ENCODE data around the gene DAB2. TPM values are rescaled to one million over a fixed set of nuclear protein-coding genes. Genes with fewer than 3 reads are reported as not detected.

The DAB2 gene
- total and polyA plus RNA-seq, 8 donors = 3.1 to 74.4 (median 35.7) TPM

DNA sequence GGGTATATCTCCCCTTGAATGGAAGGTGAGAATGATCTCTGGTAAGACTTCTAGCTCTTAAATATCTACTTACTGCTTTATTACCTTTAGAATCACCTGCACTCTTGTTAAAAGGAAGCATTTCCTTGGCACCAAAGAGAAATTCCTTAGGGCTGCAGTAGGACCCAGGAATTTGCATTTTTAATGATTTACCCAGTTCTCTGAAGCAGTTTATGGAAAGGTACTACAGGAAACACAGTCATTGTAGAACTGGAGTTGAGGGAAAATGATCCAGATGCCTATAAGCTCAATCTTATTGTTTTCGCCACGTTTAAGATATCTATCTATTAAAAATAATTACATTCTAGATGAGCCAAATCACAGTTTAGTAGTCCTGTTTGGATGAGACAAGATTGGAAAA is 51.0 kb downstream of the DAB2 start:
- Histone ChIP-seq H3K9me3 (no peaks in the 10 kb centered on the region), H3K4me1 (peaks cover 4 to 13% (median 7%) of the 10 kb centered on the region in 4 donors), H3K36me3 (peaks cover 0 to 63% (median 51%) of the 10 kb centered on the region in 4 donors), H3K27me3 (no peaks in the 10 kb centered on the region), H3K4me3 (no peak overlapping the region), H3K27ac (peak overlapping the region in 2 of 5 donors; percentile 4 to 33)
- TF ChIP-seq POLR2A (IDR thresholded peaks at IDR 0.05) (no peak), EP300 (IDR thresholded peaks at IDR 0.05) (no peak)
- 56 to 82% (median 70%) methylated on average over 2 of the region's 2 CpGs for WGBS, 5 donors
- DNase-seq = peak in 1 of 2 donors; percentile 26
- intact Hi-C loops (cut with DNase I; ENCODE audit: low total_unique reads) = no loop called here

DNA sequence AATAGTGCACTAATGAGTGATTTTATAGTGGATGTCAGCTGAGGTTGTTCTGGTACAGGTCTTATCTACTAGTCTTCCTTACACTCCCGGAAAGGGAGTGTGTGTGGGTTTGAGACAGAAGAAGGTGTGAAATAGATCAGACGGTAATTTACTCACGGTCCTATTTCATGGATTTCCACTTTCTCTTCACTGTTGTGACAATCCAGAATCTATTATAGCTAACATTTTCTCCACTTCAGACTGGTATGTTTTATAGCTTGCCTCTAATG is 53.5 kb downstream of the DAB2 start:
- H3K4me1 ChIP-seq = peaks cover 4 to 13% (median 7%) of the 10 kb centered on the region in 4 donors
- no peaks in the 10 kb centered on the region for H3K27me3 ChIP-seq
- intact Hi-C loops (cut with DNase I; ENCODE audit: low total_unique reads) = no loop called here
- no peak for TF ChIP-seq POLR2AphosphoS5 (IDR thresholded peaks at IDR 0.05)
- TF ChIP-seq POLR2A (IDR thresholded peaks at IDR 0.05) = no peak
- TF ChIP-seq, protein P1, sequence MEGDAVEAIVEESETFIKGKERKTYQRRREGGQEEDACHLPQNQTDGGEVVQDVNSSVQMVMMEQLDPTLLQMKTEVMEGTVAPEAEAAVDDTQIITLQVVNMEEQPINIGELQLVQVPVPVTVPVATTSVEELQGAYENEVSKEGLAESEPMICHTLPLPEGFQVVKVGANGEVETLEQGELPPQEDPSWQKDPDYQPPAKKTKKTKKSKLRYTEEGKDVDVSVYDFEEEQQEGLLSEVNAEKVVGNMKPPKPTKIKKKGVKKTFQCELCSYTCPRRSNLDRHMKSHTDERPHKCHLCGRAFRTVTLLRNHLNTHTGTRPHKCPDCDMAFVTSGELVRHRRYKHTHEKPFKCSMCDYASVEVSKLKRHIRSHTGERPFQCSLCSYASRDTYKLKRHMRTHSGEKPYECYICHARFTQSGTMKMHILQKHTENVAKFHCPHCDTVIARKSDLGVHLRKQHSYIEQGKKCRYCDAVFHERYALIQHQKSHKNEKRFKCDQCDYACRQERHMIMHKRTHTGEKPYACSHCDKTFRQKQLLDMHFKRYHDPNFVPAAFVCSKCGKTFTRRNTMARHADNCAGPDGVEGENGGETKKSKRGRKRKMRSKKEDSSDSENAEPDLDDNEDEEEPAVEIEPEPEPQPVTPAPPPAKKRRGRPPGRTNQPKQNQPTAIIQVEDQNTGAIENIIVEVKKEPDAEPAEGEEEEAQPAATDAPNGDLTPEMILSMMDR (IDR thresholded peaks at IDR 0.05) = no peak
- TF ChIP-seq EP300 (IDR thresholded peaks at IDR 0.05) = no peak
- peaks cover 0 to 53% (median 44%) of the 10 kb centered on the region in 4 donors for H3K36me3 ChIP-seq
- WGBS, 5 donors = 42 to 67% (median 65%) methylated on average over 3 of the region's 3 CpGs
- no peak for DNase-seq
- no peak overlapping the region for H3K27ac ChIP-seq
- H3K9me3 ChIP-seq = no peaks in the 10 kb centered on the region
- H3K4me3 ChIP-seq = no peak overlapping the region

DNA sequence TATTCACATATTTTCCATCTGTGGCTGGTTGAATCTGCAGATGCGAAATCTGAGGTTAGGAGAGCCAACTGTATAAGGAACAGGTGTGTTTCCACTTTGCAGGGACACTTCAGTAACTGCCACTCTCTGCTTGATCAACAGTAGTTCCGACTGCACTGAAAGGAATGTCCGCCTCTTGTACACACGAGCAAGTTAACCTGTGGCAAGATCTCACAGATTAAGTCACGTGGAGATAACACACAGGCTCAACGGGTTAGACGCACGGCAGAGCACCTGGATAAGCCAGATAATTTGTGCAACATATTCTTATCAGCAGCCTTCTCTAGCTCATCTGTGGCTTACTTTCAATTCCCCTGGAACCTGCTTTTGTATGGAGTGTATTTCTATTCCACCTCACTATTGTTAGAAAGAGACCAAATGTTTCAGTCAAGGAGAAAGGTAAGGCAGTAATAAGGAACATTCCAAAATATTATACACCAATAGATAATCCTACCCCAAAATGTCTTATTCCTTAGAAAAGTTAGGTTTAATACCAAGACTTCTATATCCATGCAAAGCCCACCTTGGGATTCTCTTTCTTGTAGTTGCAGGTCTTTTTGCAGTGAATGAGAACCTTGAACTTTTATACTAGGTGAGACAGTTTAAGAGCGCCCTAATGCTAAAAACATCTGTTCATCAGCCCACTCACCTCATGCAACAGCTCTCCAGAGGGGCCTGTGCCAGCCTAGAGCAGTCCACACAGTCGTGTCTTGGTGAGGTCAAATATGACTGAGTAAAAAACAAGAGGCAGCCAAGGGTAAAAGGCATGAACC is 54.0 kb downstream of the DAB2 start:
- H3K4me3 ChIP-seq = no peak overlapping the region
- TF ChIP-seq POLR2AphosphoS5 (IDR thresholded peaks at IDR 0.05) = peak in 2 of 3 donors; percentile 85 to 88
- no peak for TF ChIP-seq POLR2A (IDR thresholded peaks at IDR 0.05)
- 31 to 46% (median 34%) methylated on average over 10 of the region's 10 CpGs for WGBS, 5 donors
- intact Hi-C loops (cut with DNase I; ENCODE audit: low total_unique reads) = no loop called here
- H3K4me1 ChIP-seq = peaks cover 4 to 13% (median 7%) of the 10 kb centered on the region in 4 donors
- H3K27ac ChIP-seq = peak overlapping the region in 1 of 5 donors; percentile 24
- peaks cover 0 to 49% (median 43%) of the 10 kb centered on the region in 4 donors for H3K36me3 ChIP-seq
- peak; percentile 67 to 69 for DNase-seq
- no peaks in the 10 kb centered on the region for H3K27me3 ChIP-seq
- no peaks in the 10 kb centered on the region for H3K9me3 ChIP-seq

DNA sequence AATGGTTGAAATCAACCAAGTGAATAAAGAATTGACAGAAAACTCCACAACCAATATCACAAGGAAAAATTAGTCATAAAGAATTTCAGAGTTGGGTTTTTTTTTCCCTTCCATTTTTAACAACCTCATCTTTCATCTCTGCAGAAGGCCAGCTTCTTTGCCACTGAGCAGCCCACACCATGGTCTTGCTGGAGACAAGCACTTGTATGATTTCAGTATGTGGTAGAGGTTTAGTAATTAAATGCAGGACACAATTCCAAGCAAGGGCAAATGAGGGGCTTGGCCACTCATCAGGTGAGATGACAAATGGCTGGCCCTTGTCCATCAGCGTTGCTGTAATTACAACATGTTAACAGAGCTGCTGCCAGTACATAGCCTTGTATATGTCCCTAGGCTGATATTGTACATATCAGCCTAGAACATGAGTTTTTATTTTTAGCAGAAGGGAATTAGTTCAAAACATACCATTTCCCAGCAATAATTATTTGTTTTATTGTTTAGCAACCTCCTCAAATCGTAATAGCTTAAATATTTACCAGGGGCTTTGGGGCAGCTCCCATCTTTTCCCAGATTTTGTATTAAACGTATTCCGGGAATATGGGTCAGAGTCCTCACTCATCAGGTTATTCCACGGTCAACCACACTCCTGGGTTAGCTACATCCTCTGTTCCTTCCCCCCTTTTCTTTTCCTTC is 55.5 kb downstream of the DAB2 start:
- Histone ChIP-seq H3K36me3 (peaks cover 0 to 36% (median 30%) of the 10 kb centered on the region in 4 donors), H3K27me3 (no peaks in the 10 kb centered on the region), H3K4me1 (peaks cover 4 to 13% (median 7%) of the 10 kb centered on the region in 4 donors), H3K27ac (no peak overlapping the region), H3K9me3 (no peaks in the 10 kb centered on the region), H3K4me3 (no peak overlapping the region)
- no peak for DNase-seq
- intact Hi-C loops (cut with DNase I; ENCODE audit: low total_unique reads) = no loop called here
- WGBS, 5 donors = 78 to 91% (median 84%) methylated on average over 5 of the region's 5 CpGs
- TF ChIP-seq EP300 (IDR thresholded peaks at IDR 0.05) (no peak), POLR2A (IDR thresholded peaks at IDR 0.05) (no peak), POLR2AphosphoS5 (IDR thresholded peaks at IDR 0.05) (no peak)
- TF ChIP-seq, protein P1 (IDR thresholded peaks at IDR 0.05) = no peak

DNA sequence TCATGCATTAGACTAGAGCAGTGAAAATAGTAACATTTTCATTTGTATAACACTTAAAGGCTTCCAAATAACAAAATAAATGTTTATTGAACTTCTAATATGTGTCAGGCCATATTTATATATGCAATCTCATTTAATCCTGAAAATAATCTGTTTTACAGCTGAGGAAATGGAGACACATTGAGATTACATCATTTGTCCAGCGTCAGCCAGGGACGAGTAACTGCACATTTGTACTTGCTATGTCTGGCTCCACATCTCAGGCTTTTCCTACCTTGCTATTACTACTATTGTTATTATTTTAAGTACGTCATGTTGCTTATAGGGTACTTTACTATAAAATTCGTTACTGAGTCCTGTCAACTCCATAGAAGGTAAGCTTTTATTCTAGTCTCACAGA is 56.7 kb downstream of the DAB2 start:
- Histone ChIP-seq H3K27me3 (no peaks in the 10 kb centered on the region), H3K4me1 (peaks cover 4 to 13% (median 7%) of the 10 kb centered on the region in 4 donors), H3K9me3 (no peaks in the 10 kb centered on the region), H3K36me3 (peaks cover 0 to 24% (median 19%) of the 10 kb centered on the region in 4 donors), H3K4me3 (no peak overlapping the region), H3K27ac (no peak overlapping the region)
- DNase-seq = no peak
- TF ChIP-seq POLR2AphosphoS5 (IDR thresholded peaks at IDR 0.05) = no peak
- TF ChIP-seq POLR2A (IDR thresholded peaks at IDR 0.05) = no peak
- TF ChIP-seq, protein P1 (IDR thresholded peaks at IDR 0.05) = no peak
- no peak for TF ChIP-seq EP300 (IDR thresholded peaks at IDR 0.05)
- 61 to 84% (median 70%) methylated on average over 4 of the region's 4 CpGs for WGBS, 5 donors
- intact Hi-C loops (cut with DNase I; ENCODE audit: low total_unique reads) = no loop called here
